GM23248 (cell line): ENCODE measurements around the gene GGA3. TPM values are rescaled to one million over a fixed set of nuclear protein-coding genes. Genes with fewer than 3 reads are reported as not detected.

Source experiments
- DNase-seq: peaks from one replicate; pipeline ENCODE4 v3.0.0-alpha.2; 2015
- H2AFZ ChIP-seq: fragments of 200-600 bp; sonication (generic); 2 replicates; pipeline ENCODE4 v1.6.1; 2016; ENCODE audit warnings: antibody characterized with exemption
- H3F3A ChIP-seq: fragments of 200-600 bp; sonication (generic); 2 replicates; pipeline ENCODE4 v1.6.1; 2016; ENCODE audit warnings: mild to moderate bottlenecking, antibody characterized with exemption, mixed run types; ENCODE audit not compliant: insufficient read depth
- H3K27ac ChIP-seq: fragments of 200-600 bp; sonication (generic); 2 replicates; pipeline ENCODE4 v1.5.1; 2016; ENCODE audit warnings: mild to moderate bottlenecking
- H3K27me3 ChIP-seq: fragments of 200-600 bp; sonication (generic); replicated peaks from 2 replicates; pipeline ENCODE4 v1.6.1; 2016; ENCODE audit warnings: mild to moderate bottlenecking; ENCODE audit not compliant: insufficient read depth
- H3K36me3 ChIP-seq: fragments of 200-600 bp; sonication (generic); 2 replicates; pipeline ENCODE4 v1.6.1; 2016; ENCODE audit warnings: low read depth, mild to moderate bottlenecking
- H3K4me1 ChIP-seq: fragments of 200-600 bp; sonication (generic); 2 replicates; pipeline ENCODE4 v1.6.1; 2016; ENCODE audit warnings: mild to moderate bottlenecking; ENCODE audit not compliant: insufficient read depth
- H3K4me2 ChIP-seq: fragments of 200-600 bp; sonication (generic); one replicate; pipeline ENCODE4 v1.6.1; 2016; ENCODE audit warnings: mild to moderate bottlenecking; ENCODE audit not compliant: unreplicated experiment
- H3K4me3 ChIP-seq: fragments of 200-600 bp; sonication (generic); 2 replicates; pipeline ENCODE4 v1.5.1; 2016; ENCODE audit warnings: mild to moderate bottlenecking
- H3K79me2 ChIP-seq: fragments of 200-600 bp; sonication (generic); 2 replicates; pipeline ENCODE4 v1.6.1; 2016; ENCODE audit warnings: mild to moderate bottlenecking; ENCODE audit not compliant: insufficient read depth
- H3K9ac ChIP-seq: fragments of 200-600 bp; sonication (generic); 2 replicates; pipeline ENCODE4 v1.6.1; 2016; ENCODE audit warnings: mild to moderate bottlenecking
- H3K9me2 ChIP-seq: fragments of 200-600 bp; sonication (generic); 2 replicates; pipeline ENCODE4 v1.6.1; 2016; ENCODE audit warnings: mixed run types, mild to moderate bottlenecking, moderate library complexity; ENCODE audit not compliant: insufficient read depth
- H3K9me3 ChIP-seq: fragments of 200-600 bp; sonication (generic); one replicate; pipeline ENCODE4 v1.6.1; 2017; ENCODE audit warnings: low read depth
- H4K20me1 ChIP-seq: fragments of 200-600 bp; sonication (generic); 2 replicates; pipeline ENCODE4 v1.6.0; 2016; ENCODE audit not compliant: insufficient read depth
- EZH2 ChIP-seq: fragments of 200-600 bp; sonication (generic); IDR thresholded peaks from 2 replicates; pipeline ENCODE4 v1.6.1; 2018; ENCODE audit warnings: antibody characterized with exemption, mild to moderate bottlenecking; ENCODE audit not compliant: insufficient read depth, poor library complexity, severe bottlenecking
- EZH2phosphoT487 ChIP-seq: fragments of 200-600 bp; sonication (generic); IDR thresholded peaks from 2 replicates; pipeline ENCODE4 v1.6.1; 2018; ENCODE audit warnings: antibody characterized with exemption, moderate library complexity, mild to moderate bottlenecking, low read depth; ENCODE audit not compliant: insufficient read depth
- WGBS, 2 experiments: methylation state at CpG; one replicate each; pipeline ENCODE4 v1.1.6; 2015 to 2017; ENCODE audit warnings: low lambda C conversion rate in 2 of 2, low coverage in 1 of 2; ENCODE audit errors: missing lambda C conversion rate in 2 of 2; 5-methylcytosine and 5-hydroxymethylcytosine counted together
- in situ Hi-C: fragments of 300-500 bp; cut with MboI; formaldehyde crosslinking; loops from 2 replicates; pipeline ENCODE4 v1.15.0; 2020
- polyA plus RNA-seq: library from polyadenylated mRNA; unstranded; fragments of >200 nt; fragmentation: Nextera tagmentation; extraction: Ambion mirVana; gene quantifications from 2 replicates; pipeline ENCODE4 v1.2.1, GENCODE V29; 2016
- total RNA-seq: library from RNA; depleted of rRNA; stranded (reverse); fragments of >200 nt; shearing (Covaris generic); gene quantifications from 2 replicates; pipeline ENCODE4 v1.2.3, GENCODE V29; 2014; rRNA removed

Gene GGA3, protein sequence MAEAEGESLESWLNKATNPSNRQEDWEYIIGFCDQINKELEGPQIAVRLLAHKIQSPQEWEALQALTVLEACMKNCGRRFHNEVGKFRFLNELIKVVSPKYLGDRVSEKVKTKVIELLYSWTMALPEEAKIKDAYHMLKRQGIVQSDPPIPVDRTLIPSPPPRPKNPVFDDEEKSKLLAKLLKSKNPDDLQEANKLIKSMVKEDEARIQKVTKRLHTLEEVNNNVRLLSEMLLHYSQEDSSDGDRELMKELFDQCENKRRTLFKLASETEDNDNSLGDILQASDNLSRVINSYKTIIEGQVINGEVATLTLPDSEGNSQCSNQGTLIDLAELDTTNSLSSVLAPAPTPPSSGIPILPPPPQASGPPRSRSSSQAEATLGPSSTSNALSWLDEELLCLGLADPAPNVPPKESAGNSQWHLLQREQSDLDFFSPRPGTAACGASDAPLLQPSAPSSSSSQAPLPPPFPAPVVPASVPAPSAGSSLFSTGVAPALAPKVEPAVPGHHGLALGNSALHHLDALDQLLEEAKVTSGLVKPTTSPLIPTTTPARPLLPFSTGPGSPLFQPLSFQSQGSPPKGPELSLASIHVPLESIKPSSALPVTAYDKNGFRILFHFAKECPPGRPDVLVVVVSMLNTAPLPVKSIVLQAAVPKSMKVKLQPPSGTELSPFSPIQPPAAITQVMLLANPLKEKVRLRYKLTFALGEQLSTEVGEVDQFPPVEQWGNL
- total RNA-seq (5.9 and 12.1 TPM in 2 replicates), polyA plus RNA-seq (15.2 and 16.0 TPM in 2 replicates)

DNA sequence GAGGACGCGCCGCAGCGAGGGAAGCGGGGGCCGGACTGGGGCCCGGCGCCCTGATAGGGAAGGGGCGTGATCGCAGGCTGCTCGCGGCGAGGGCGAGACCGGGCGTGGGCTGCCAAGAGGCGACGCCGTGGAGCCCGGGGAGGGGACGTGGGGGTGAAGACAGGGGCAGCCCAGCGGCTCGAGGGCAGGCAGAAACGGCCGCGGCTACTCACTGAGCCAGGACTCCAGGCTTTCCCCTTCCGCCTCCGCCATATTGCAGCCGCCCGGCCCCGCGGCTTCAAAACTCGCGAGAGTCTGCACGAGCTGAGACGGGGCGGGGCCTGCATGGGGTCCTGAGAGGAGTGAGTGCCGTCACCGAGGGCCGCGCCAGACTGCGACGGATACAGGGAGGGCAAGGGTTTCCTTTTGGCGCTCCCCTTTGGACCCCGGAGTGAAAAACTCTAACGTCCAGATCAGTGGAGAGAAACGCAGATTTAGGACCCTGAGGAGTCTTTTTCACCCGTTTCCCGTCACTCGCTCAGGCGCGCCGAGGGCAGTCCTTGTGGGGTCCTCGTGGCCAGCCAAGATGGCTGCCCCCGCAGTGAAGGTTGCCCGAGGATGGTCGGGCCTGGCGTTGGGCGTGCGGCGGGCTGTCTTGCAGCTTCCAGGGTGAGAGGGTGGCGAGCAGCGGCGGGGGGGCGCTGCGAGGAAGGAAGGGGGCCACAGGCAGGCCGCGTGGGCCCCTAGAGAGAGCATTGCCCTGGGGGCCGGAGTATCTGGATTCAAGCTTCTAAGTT lies at the start of gene GGA3, which contains the start of gene MRPS7:
GGA3 (minus strand) TSS at position 271 of the 776 bp plus-strand sequence; CDS start at position 252, 19 bp downstream.
MRPS7 (plus strand) TSS at position 544 of the 776 bp plus-strand sequence; CDS start at position 566, 22 bp downstream.
- H3K79me2 ChIP-seq, result peaks cover 72% of the 10 kb centered on the region
- peak within 1 kb of the TSS; percentile 92 for H2AFZ ChIP-seq
- H3K4me3 ChIP-seq, result peak within 1 kb of the TSS; percentile 97
- peaks cover 17% of the 10 kb centered on the region for H3K4me1 ChIP-seq
- TF ChIP-seq EZH2, result no peak
- TF ChIP-seq EZH2phosphoT487, result no peak
- H3K27ac ChIP-seq, result peak within 1 kb of the TSS; percentile 95
- H3K9ac ChIP-seq, result peak within 1 kb of the TSS; percentile 97
- peaks cover 12% of the 10 kb centered on the region for H3K36me3 ChIP-seq
- H3F3A ChIP-seq, result no peaks in the 10 kb centered on the region
- DNase-seq, result peak; percentile 99
- H3K9me3 ChIP-seq, result no peaks in the 10 kb centered on the region
- no peaks in the 10 kb centered on the region for H3K27me3 ChIP-seq
- in situ Hi-C loops, result no loop called here
- no peaks in the 10 kb centered on the region for H3K9me2 ChIP-seq
- peak within 1 kb of the TSS; percentile 100 for H3K4me2 ChIP-seq
- H4K20me1 ChIP-seq, result no peaks in the 10 kb centered on the region; the same call in 1 of the 2 replicates
- 1 to 2% methylated on average over 48 to 67 of the region's 69 CpGs for WGBS, 2 experiments

- Histone ChIP-seq H3K27me3 (no peaks in the 10 kb centered on the region), H3K4me2 (no peak overlapping the region), H3K4me1 (no peaks in the 10 kb centered on the region), H2AFZ (no peak overlapping the region), H3K4me3 (no peak overlapping the region), H3K79me2 (no peaks in the 10 kb centered on the region), H3K9me3 (no peaks in the 10 kb centered on the region), H3K9me2 (no peaks in the 10 kb centered on the region), H3K9ac (no peak overlapping the region), H3F3A (no peaks in the 10 kb centered on the region), H3K36me3 (no peaks in the 10 kb centered on the region), H4K20me1 (no peaks in the 10 kb centered on the region), H3K27ac (no peak overlapping the region)
- TF ChIP-seq EZH2, result no peak
- TF ChIP-seq EZH2phosphoT487, result no peak
- in situ Hi-C loops, result no loop called here
- DNase-seq, result no peak
- WGBS, 2 experiments, result 90 to 92% methylated on average over 18 to 20 of the region's 20 CpGs
Measured at GRCh38 chr17:75308732-75309629, 47.6 kb upstream of the GGA3 start.

DNA sequence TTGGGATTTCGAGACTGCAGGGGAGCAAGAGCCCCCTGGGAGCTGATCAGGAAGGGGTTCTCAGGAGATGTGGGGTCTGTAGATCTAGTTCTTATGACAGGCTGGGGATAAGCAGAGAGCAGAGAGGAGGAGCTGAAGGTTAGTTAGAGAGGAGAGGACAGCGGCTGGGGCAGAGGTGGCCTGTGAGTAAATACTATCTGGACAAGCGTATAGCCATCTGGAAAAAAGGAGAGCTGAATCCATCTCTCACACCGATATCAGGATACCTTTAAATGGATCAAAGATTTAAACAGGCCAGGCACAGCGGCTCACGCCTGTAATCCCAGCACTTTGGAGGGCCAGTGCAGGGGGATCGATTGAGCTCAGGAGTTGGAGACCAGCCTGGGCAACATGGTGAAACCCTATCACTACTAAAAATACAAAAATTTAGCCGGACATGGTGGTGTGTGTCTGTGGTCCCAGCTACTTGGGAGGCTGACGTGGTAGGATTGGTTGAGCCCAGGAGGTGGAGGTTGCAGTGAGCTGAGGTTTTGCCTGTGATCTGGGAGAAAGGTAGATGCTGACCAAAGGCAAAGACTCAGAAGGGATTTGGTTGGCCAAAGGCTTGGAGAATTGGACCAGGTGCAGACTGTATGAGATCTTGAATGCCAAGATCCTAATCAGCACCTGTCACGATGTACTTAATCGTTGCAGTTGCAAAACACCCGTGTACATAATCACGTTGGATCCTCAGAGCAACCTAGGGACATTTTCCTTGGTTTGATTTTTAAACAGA lies 46.7 kb upstream of the GGA3 start:
- Histone ChIP-seq H3K36me3 (no peaks in the 10 kb centered on the region), H3K27ac (no peak overlapping the region), H3K9ac (no peak overlapping the region), H4K20me1 (no peaks in the 10 kb centered on the region), H3K9me2 (no peaks in the 10 kb centered on the region), H3K9me3 (no peaks in the 10 kb centered on the region), H3K27me3 (no peaks in the 10 kb centered on the region), H3K79me2 (no peaks in the 10 kb centered on the region), H3K4me1 (no peaks in the 10 kb centered on the region), H3K4me2 (no peak overlapping the region), H3F3A (no peaks in the 10 kb centered on the region), H2AFZ (no peak overlapping the region), H3K4me3 (no peak overlapping the region)
- 84 to 86% methylated on average over 13 of the region's 13 CpGs for WGBS, 2 experiments
- DNase-seq, result no peak
- TF ChIP-seq EZH2phosphoT487, result no peak
- no peak for TF ChIP-seq EZH2
- in situ Hi-C loops, result no loop called here
